Kidney glomerular epithelial cell (primary cell): Measurements from ENCODE around the gene POU2F3.

Experiments used
- DNase-seq: peaks from one replicate; lab custom pipeline; 2025; lab: John Stamatoyannopoulos, UW

The POU2F3 gene

GRCh38 chr11:120281143-120281795, 41.3 kb downstream of the POU2F3 start:
- no peak for DNase-seq

GRCh38 chr11:120283124-120283523, 43.2 kb downstream of the POU2F3 start:
- no peak for DNase-seq

- DNase-seq, result no peak
Measured at GRCh38 chr11:120284272-120284671, 44.3 kb downstream of the POU2F3 start.

DNA sequence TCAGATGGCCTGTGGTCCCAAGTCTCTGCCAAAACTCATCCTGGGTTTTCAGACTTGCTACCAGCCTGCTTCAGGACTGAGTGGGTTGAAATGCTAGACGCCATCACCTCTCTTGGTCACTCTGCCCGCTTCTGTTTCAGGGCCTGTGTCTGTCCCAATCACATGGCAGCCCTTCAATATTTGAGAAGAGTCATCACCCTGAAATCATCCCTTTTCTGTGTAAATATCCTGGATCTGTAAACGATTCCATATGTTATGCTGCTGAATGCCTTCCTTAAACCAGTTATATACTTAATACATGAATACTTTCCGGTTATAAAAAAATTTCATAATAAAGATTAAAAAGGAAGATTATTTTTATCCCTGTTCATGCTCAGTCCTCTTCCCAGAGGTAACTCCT, 45.3 kb downstream of the POU2F3 start:
- DNase-seq, result no peak

- DNase-seq, result no peak
Measured at GRCh38 chr11:120288021-120288420, 48.1 kb downstream of the POU2F3 start.

DNA sequence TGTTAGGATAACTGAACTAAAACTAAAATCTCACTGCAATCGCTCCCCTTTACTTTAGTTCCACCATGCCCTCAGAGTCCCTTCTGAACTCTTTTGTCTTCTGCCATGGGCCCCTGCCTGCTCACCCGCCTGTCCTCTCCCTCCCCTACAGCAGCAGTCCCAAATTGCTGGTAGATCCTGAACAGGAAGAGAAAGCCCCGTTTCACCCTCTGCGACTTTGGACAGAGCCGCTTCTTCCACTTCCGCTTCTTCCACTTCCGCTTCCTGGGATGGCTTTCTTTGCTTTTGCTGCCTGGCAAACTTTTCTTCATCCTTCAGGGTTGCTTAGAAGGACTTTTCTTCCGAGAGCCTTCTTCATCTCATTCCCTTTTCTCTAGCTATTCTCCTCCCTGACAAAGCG, 49.5 kb downstream of the POU2F3 start:
- no peak for DNase-seq

GRCh38 chr11:120290956-120291355, 51.0 kb downstream of the POU2F3 start:
- DNase-seq, result no peak

GRCh38 chr11:120293038-120293800, 53.3 kb downstream of the POU2F3 start:
- DNase-seq, result no peak

- DNase-seq, result no peak
Measured at GRCh38 chr11:120294096-120294495, 54.2 kb downstream of the POU2F3 start.

DNA sequence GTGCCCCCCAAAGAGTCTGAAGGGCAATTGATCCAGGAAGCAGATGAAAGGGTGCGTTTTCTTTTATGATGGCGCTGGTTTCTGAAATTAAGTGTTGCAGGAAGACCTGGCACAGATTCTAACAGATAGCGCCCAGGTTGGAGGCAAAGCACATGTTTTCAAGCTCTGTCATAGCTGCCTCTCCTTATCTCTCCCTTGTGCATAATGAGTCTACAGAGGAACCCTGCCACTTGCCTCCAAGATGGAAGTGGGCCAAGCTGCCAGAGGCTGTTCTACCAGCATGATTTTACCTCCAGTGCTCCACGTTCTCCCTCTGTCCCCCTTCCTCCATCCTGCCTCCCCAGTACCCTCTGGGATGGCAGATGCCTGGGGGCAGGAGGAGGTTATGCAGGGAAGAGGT, 55.2 kb downstream of the POU2F3 start:
- no peak for DNase-seq

DNA sequence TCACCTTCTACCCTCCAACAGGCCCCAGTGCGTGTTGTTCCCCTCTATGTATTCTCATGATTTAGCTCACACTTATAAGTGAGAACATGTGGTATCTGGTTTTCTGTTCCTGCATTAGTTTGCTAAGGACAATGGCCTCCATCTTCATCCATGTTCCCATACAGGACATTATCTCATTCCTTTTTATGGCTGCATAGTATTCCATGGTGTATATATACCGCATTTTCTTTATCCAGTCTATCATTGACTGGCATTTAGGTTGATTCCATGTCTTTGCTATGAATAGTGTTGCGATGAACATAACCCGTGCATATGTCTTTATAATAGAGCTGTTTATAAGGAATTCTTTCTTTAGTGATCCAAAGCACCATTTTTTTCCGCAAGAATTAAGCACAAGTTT, 56.6 kb downstream of the POU2F3 start:
- no peak for DNase-seq

DNA sequence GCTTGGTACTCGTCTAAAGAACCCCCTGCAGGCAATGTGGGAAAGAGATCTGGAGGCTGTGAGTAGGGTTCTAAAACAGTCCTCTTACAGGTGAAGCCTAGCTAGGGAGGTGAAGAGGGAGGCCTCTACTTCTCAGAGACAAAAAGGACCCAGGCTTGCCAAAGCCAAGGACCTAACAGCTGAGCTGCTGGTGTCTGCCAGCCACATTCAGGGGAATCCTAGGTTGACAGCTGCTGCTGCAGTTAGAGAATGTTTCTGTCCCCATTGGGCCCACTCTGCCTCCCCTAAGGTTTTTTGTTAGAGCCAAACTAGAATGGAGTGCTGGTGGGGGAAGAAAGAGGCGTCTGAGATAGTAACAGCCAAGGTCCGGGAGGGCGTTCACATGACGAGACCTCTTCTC, 58.5 kb downstream of the POU2F3 start:
- no peak for DNase-seq

GRCh38 chr11:120302001-120302805, 62.3 kb downstream of the POU2F3 start:
- DNase-seq, result peak; percentile 28

DNA sequence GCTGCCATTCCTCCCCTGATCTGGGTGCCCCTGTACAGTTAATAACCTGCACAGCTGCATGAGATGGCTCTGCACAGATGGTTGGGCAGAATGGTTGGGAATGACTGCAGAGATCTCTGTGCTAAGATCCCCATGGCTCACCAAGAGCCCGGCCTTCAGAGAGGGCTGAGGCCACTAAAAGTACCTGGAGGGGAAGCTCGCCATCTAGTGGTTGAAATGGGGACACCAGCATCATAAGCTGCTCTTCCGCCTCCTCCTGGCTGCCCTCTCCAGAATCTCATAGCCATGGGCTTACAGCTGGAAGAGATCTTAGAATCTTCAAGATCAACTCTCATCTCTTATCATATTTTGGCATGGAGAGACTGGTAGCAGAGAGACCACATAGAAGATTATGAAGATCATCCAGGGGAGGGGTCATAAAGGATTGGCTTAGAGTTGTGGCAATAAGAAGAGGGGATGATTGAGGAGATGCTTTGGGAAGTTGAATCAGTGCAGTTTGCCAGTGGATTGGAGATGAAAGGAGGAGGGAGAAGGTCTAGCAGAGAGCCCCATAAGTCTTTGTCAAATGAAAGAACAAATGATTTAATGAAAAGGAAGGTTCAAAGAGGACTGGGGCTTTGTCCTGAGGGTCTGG, 63.2 kb downstream of the POU2F3 start:
- DNase-seq, result peak; percentile 48

GRCh38 chr11:120304526-120304925, 64.6 kb downstream of the POU2F3 start:
- peak; percentile 32 for DNase-seq

- no peak for DNase-seq
Measured at GRCh38 chr11:120305286-120305685, 65.3 kb downstream of the POU2F3 start.

DNA sequence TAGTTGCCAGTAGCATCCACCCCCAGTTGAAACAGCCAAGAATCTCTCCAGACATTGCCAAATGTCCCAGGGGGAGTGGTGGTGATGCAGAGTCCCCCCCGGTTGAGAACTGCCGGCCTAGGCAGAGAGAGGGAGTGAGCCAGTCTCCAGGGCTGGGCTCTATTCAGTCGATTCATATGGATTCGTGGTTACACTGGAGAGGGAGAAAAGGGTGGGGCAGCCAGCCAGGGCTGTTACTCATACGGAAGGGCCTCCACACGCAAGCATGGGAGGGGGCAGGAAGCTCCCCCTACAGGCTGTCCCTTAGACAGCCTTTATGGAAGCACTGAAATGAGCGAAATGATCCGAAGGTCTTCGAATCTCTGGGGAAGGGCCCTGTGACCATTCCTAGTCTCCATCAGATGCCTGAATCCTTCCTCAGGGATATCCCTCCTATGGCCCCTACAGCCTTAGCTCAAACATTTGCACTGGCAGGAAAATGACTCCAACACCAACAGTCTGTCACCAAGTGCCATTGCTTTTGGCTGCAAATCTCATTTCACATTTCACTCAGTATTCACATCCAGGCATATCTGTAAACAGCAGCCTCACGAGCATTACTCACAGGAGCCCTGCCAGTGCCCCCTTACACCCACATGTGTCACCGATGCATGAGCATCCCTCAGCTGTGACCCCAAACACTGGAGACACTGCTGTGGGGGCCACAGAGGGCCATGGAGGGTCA, 66.7 kb downstream of the POU2F3 start:
- DNase-seq, result peak; percentile 49

GRCh38 chr11:120307476-120307875, 67.5 kb downstream of the POU2F3 start:
- no peak for DNase-seq

GRCh38 chr11:120308081-120308480, 68.1 kb downstream of the POU2F3 start:
- no peak for DNase-seq

- no peak for DNase-seq
Measured at GRCh38 chr11:120310870-120311269, 70.9 kb downstream of the POU2F3 start.

DNA sequence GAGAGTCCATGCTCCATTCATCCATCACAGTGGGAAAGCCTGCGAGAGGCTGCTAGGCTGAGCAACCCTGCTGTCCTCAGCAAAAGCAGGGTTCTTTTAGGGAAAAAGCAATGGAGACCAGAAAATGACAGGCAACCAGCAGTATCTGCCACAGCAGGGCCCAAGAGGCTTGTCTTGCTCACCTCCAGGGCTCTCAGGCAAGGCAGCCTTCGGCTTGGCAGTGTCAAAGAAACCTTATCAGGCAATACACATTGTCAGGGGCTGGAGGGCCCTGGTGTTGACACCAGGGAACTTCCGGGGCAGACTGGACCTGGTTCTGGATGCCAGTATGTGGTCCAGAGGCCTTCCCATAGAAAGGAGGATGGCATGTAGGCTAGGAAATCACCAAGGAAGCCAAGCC, 74.9 kb downstream of the POU2F3 start:
- DNase-seq, result no peak
